PC-9 (cell line): ENCODE results near the gene SLCO4A1. TPM values are rescaled to one million over a fixed set of nuclear protein-coding genes. Genes with fewer than 3 reads are reported as not detected.

Source experiments
- BruUV-seq: library from RNA; stranded (reverse); fragments of 400-500 nt; replicated peaks from 2 replicates; lab custom pipeline; 2021; lab: Mats Ljungman, UMichigan
- CTCF ChIA-PET: fragments of 300-600 bp; sonication (Branson Sonifier 250); formaldehyde crosslinking; loops from one replicate; lab custom pipeline; 2022; ENCODE audit warnings: antibody characterized with exemption; lab: Charles Lee
- POLR2A ChIA-PET: fragments of 300-600 bp; sonication (Branson Sonifier 250); formaldehyde crosslinking; loops from one replicate; lab custom pipeline; 2022; ENCODE audit warnings: antibody characterized with exemption; ENCODE audit not compliant: unreplicated experiment; lab: Charles Lee
- DNase-seq, 2 experiments: peaks; one replicate each; pipeline versions ENCODE4 v3.0.0 to v3.0.0-alpha.2; 2015 to 2022; ENCODE audit warnings: mixed read lengths in 1 of 2
- H2AFZ ChIP-seq: fragments of 200-600 bp; sonication (generic); 2 replicates; pipeline ENCODE4 v1.8.1; 2017; ENCODE audit warnings: antibody characterized with exemption
- H3F3A ChIP-seq: fragments of 200-600 bp; sonication (generic); 2 replicates; pipeline ENCODE4 v1.8.1; 2017; ENCODE audit warnings: antibody characterized with exemption, mild to moderate bottlenecking, low read depth; ENCODE audit not compliant: insufficient read depth
- H3K27ac ChIP-seq: fragments of 200-600 bp; sonication (generic); 2 replicates; pipeline ENCODE4 v1.6.1; 2016; ENCODE audit warnings: mixed run types
- H3K27me3 ChIP-seq: fragments of 200-600 bp; sonication (generic); 2 replicates; pipeline ENCODE4 v1.6.1; 2016; ENCODE audit warnings: low read depth, mixed run types; ENCODE audit not compliant: insufficient read depth
- H3K36me3 ChIP-seq: fragments of 200-600 bp; sonication (generic); 2 replicates; pipeline ENCODE4 v1.6.1; 2016; ENCODE audit warnings: low read depth, mixed run types
- H3K4me1 ChIP-seq: fragments of 200-600 bp; sonication (generic); replicated peaks from 2 replicates; pipeline ENCODE4 v1.6.1; 2016; ENCODE audit warnings: mixed run types; ENCODE audit not compliant: insufficient read depth
- H3K4me2 ChIP-seq: fragments of 200-600 bp; sonication (generic); 2 replicates; pipeline ENCODE4 v1.6.1; 2017; ENCODE audit warnings: mixed run types
- H3K4me3 ChIP-seq: fragments of 200-600 bp; sonication (generic); 2 replicates; pipeline ENCODE4 v1.6.1; 2016; ENCODE audit warnings: mixed run types
- H3K79me2 ChIP-seq: fragments of 200-600 bp; sonication (generic); 2 replicates; pipeline ENCODE4 v1.6.1; 2017; ENCODE audit warnings: low read depth, mixed run types
- H3K9me2 ChIP-seq: fragments of 200-600 bp; sonication (generic); 2 replicates; pipeline ENCODE4 v1.8.1; 2017; ENCODE audit warnings: mild to moderate bottlenecking; ENCODE audit not compliant: insufficient read depth
- H3K9me3 ChIP-seq: fragments of 200-600 bp; sonication (generic); 2 replicates; pipeline ENCODE4 v1.8.1; 2016; ENCODE audit warnings: low read depth; ENCODE audit not compliant: insufficient read depth
- H4K20me1 ChIP-seq: fragments of 200-600 bp; sonication (generic); 2 replicates; pipeline ENCODE4 v1.8.1; 2017; ENCODE audit not compliant: insufficient read depth
- EZH2 ChIP-seq: fragments of 200-600 bp; sonication (generic); IDR thresholded peaks from 2 replicates; pipeline ENCODE4 v1.8.0; 2017; ENCODE audit warnings: antibody characterized with exemption, low read depth
- intact Hi-C: fragments of 100-400 bp; cut with micrococcal nuclease; formaldehyde crosslinking; loops from one replicate; pipeline ENCODE4 v1.10.0; 2022; ENCODE audit not compliant: unreplicated experiment
- total RNA-seq: library from RNA; stranded (reverse); gene quantifications from 2 replicates; pipeline ENCODE4 v1.2.3, GENCODE V29; 2021
- TF ChIP-seq, protein P1 (sequence below): fragments of 200-600 bp; sonication (generic); conservative IDR thresholded peaks from 2 replicates; pipeline ENCODE4 v1.6.1; 2017; ENCODE audit warnings: mixed run types, antibody characterized with exemption, mild to moderate bottlenecking, moderate library complexity

SLCO4A1 gene
- total RNA-seq, 1 experiment from 2014 or later: 19.3 TPM

DNA sequence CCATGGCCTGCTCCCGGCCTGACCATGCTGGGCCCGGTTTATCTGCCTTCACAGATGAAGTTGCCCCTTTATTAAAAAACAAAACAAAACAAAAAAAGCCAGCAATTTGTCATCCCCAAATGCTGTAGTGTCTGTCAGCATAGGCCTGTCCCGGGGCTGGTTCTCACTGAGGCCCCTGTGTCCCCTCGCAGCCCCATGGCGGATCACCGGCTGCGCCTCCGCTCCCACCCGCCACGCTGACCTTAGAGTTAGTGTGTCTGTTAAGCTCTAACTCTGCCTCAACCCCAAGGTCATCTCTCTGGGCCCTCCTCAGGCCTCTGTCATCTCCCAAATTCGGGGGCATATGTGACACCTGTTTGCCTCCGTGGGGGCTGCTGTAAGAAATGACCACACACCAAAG, 11.1 kb downstream of the SLCO4A1 start:
- H3K27me3 ChIP-seq: no peaks in the 10 kb centered on the region
- ChIA-PET CTCF (no interaction called here), POLR2A (no interaction called here)
- peaks cover 34% of the 10 kb centered on the region for H3K36me3 ChIP-seq
- H3K79me2 ChIP-seq: peaks cover 97% of the 10 kb centered on the region
- no peak overlapping the region for H3K4me3 ChIP-seq
- peaks cover 33% of the 10 kb centered on the region for H3K4me1 ChIP-seq
- TF ChIP-seq EZH2: no peak
- TF ChIP-seq, protein P1, sequence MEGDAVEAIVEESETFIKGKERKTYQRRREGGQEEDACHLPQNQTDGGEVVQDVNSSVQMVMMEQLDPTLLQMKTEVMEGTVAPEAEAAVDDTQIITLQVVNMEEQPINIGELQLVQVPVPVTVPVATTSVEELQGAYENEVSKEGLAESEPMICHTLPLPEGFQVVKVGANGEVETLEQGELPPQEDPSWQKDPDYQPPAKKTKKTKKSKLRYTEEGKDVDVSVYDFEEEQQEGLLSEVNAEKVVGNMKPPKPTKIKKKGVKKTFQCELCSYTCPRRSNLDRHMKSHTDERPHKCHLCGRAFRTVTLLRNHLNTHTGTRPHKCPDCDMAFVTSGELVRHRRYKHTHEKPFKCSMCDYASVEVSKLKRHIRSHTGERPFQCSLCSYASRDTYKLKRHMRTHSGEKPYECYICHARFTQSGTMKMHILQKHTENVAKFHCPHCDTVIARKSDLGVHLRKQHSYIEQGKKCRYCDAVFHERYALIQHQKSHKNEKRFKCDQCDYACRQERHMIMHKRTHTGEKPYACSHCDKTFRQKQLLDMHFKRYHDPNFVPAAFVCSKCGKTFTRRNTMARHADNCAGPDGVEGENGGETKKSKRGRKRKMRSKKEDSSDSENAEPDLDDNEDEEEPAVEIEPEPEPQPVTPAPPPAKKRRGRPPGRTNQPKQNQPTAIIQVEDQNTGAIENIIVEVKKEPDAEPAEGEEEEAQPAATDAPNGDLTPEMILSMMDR: no peak
- no peaks in the 10 kb centered on the region for H3K9me2 ChIP-seq
- H3K4me2 ChIP-seq: no peak overlapping the region
- peaks cover 93% of the 10 kb centered on the region for H4K20me1 ChIP-seq
- intact Hi-C loops: loop anchor here (5.0 kb wide), 1 partner anchor 351 kb away; the partner anchor contains the start of gene ADRM1
- no peak overlapping the region for H2AFZ ChIP-seq
- H3K27ac ChIP-seq: no peak overlapping the region
- BruUV-seq: no TSS peak
- no peaks in the 10 kb centered on the region for H3K9me3 ChIP-seq
- H3F3A ChIP-seq: peaks cover 60% of the 10 kb centered on the region; the same call in 1 of the 2 replicates
- no peak for DNase-seq

DNA sequence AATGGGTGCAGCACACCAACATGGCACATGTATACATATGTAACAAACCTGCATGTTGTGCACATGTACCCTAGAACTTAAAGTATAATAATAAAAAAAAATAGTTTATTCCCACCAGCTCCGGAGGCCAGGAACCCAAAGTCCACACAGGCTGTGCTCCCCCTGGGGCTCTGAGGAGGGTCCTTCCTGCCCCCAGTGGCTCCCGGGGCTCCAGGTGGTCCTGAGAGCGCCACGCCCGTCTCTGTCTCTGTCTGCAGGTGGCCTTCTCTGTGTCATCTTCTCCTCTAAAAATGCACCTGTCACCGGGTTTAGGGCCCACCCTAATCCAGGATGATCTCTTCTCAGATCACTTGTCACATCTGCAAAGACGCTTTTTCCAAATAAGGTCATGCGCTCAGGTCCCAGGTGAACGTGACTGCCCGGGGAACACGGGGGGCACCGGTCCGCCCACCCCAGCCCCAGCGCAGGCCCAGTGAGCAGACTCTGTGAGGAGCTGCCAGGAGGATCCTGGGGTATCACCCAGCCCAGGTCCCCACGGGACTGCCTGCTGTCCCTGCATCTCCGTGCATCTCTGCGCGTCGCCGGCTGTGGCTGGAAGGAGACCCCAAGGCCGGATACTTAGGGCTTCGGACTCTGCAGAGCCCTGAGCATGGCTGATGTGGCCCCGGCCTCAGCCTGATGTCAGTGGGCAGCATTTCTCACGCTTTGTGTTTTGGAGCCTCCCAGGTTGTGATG, 11.8 kb downstream of the SLCO4A1 start:
- ChIA-PET CTCF (no interaction called here), POLR2A (no interaction called here)
- DNase-seq: no peak
- Histone ChIP-seq H3K27me3 (no peaks in the 10 kb centered on the region), H3K9me2 (no peaks in the 10 kb centered on the region), H3K27ac (no peak overlapping the region), H3F3A (peaks cover 55% of the 10 kb centered on the region; the same call in 1 of the 2 replicates), H3K4me1 (peaks cover 33% of the 10 kb centered on the region), H3K9me3 (no peaks in the 10 kb centered on the region), H3K36me3 (peaks cover 29% of the 10 kb centered on the region), H2AFZ (no peak overlapping the region), H3K4me2 (no peak overlapping the region), H3K79me2 (peaks cover 91% of the 10 kb centered on the region), H4K20me1 (peaks cover 93% of the 10 kb centered on the region), H3K4me3 (no peak overlapping the region)
- TF ChIP-seq EZH2: no peak
- TF ChIP-seq, protein P1: no peak
- BruUV-seq: no TSS peak
- intact Hi-C loops: loop anchor here (5.0 kb wide), 1 partner anchor 352 kb away; the partner anchor contains the start of gene ADRM1

DNA sequence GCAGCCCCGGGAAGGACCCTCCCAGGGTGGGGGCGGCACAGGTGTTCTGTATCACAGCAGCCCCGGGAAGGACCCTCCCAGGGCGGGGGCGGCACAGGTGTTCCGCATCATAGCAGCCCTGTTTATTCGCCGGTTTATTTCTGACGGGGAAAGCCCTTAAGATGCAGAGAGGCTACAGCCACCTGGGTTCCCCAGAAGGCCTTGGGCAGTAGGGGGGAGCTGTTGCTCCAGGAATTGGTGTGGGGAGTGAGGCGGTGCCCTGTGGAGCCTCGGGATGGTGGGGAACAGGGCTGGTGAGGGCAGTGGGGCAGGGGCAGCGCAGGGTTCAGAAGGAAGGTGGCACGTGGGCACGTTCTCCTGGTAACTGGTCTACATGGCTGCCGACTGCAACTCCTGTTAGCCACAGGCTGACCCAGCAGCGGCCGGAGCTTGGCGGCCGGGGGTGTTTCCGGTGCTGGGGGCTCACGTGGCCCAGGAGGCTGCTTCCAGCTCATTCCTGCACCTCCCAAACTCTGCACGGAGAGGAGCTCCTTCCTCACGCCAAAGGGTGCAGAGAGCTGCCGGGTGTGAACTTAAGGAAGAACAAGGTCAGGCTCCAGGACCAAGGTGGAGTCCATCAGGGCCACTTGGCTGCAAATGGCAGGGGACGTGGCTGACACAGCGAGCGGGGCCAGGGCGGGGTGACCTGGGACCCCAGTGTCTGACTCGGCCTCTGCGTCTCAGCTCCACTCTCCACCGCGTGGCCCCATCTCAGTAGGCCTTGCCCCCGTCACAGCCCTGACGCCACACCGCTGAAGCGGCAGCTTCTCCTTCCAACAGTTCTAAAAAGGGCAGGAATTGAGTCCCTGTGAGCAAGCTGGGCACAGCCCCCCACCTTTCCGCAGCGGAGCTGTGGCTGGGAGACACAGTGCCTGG, 13.2 kb downstream of the SLCO4A1 start:
- peaks cover 77% of the 10 kb centered on the region for H3K79me2 ChIP-seq
- no peaks in the 10 kb centered on the region for H3K9me3 ChIP-seq
- no peaks in the 10 kb centered on the region for H3K27me3 ChIP-seq
- H3F3A ChIP-seq: peaks cover 51% of the 10 kb centered on the region; the same call in 1 of the 2 replicates
- peaks cover 27% of the 10 kb centered on the region for H3K36me3 ChIP-seq
- H3K9me2 ChIP-seq: no peaks in the 10 kb centered on the region
- H3K4me2 ChIP-seq: no peak overlapping the region
- TF ChIP-seq, protein P1: no peak
- TF ChIP-seq EZH2: no peak
- H3K4me3 ChIP-seq: no peak overlapping the region
- DNase-seq: no peak
- peaks cover 28% of the 10 kb centered on the region for H3K4me1 ChIP-seq
- ChIA-PET POLR2A (no interaction called here), CTCF (interaction anchor here (0.6 to 0.8 kb wide), 2 partner anchors 12 to 156 kb away, joined by 3 to 6 read pairs; no protein-coding TSS in a partner anchor)
- no peak overlapping the region for H3K27ac ChIP-seq
- H2AFZ ChIP-seq: no peak overlapping the region
- no TSS peak for BruUV-seq
- H4K20me1 ChIP-seq: peaks cover 93% of the 10 kb centered on the region
- intact Hi-C loops: no loop called here
